ENCODE data around the gene AREG.

GRCh38 chr4:74473155-74473811 lies 28.3 kb downstream of the AREG start:
- no peak for TF ChIP-seq CTCF (conservative IDR thresholded peaks at IDR 0.05; ENCODE audit: low read depth in 2 of 2)
- TF ChIP-seq EZH2 (IDR thresholded peaks at IDR 0.05; ENCODE audit: low read depth, unreplicated experiment), result no peak
- TF ChIP-seq POLR2AphosphoS5 (IDR thresholded peaks at IDR 0.05; ENCODE audit: low read depth), result no peak
- no peak for TF ChIP-seq EZH2phosphoT487 (IDR thresholded peaks at IDR 0.05; ENCODE audit: unreplicated experiment)
